GM21360 (cell line): ENCODE measurements around the gene ARHGEF19.
A peak's percentile ranks its signal among the peaks of the same experiment; 100 is the strongest.
"Not testable (repeated sequence)": the region's sequence is repeated elsewhere in the genome, so short reads cannot be mapped to it uniquely, and the experiment has no call there.

Experiments used
- ATAC-seq: cut with Tn5 transposase; IDR thresholded peaks from one replicate; pipeline ENCODE4 v1.9.1; 2021; ENCODE audit warnings: mild to moderate bottlenecking, moderate library complexity; ENCODE audit not compliant: unreplicated experiment

The ARHGEF19 gene

DNA sequence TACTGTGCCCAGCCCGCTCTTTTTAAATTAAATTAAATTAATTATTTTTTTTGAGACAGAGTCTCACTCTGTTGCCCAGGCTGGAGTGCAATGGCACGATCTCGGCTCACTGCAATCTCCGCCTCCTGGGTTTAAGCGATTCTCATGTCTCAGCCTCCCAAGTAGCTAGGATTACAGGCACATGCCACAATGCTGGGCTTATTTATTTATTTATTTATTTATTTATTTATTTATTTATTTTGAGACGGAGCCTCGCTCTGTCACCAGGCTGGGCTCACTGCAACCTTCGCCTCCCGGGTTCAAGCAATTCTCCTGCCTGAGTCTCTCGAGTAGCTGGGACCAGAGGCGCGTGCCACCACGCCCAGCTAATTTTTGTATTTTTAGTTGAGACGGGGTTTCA, 10.3 kb upstream of the ARHGEF19 start:
- not testable (repeated sequence) for ATAC-seq

- ATAC-seq: no peak
These were observed 9.0 kb upstream of the ARHGEF19 start for GRCh38 chr1:16221499-16221898.

- no peak for ATAC-seq
These were observed 7.6 kb upstream of the ARHGEF19 start for GRCh38 chr1:16219968-16220500.

- no peak for ATAC-seq
These were observed 6.2 kb upstream of the ARHGEF19 start for GRCh38 chr1:16218674-16219071.

GRCh38 chr1:16218014-16218673, 5.7 kb upstream of the ARHGEF19 start:
- no peak for ATAC-seq

DNA sequence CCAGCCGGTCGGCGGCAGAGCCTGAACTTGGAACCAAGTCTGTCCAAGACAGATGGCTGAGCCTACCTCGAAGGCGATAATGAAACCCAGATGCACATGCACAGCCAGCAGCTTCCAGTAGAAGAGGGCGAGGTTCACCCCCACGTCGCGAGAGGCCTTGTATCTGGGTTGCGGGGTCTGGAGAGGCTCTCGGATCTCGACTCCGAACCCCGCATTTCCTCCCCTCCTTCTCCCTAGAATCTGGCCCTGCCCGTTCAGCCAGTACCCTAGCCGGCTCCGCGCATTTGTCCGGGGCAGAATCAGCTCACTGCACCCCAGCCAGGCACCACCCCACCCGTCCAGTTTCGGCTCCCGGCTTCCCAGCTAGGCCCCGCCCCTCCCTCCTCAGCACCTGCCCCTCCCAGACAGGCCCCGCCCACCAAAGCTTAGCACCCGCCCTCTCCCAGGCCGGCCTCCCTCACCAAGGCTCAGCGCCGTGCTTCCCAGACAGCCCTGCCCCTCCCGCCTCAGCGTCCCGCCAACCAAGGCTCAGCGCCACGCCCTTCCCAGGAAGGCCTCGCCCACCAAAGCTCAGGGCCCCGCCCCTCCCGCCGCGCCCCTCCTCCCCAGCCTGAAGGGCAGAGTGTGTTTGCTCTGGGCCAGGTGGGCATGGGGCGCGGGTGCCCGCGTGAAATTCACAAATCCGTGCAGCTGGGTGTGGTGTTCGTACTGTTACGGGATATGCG, 4.8 kb upstream of the ARHGEF19 start:
- peak; percentile 93 for ATAC-seq

GRCh38 chr1:16215882-16216753, 3.7 kb upstream of the ARHGEF19 start:
- peak; percentile 51 for ATAC-seq

- ATAC-seq: not testable (repeated sequence)
These were observed 2.8 kb upstream of the ARHGEF19 start for GRCh38 chr1:16215240-16215639.

- not testable (repeated sequence) for ATAC-seq
These were observed 1.1 kb upstream of the ARHGEF19 start for GRCh38 chr1:16213544-16213943.

- ATAC-seq: no peak
These were observed 561 bp upstream of the ARHGEF19 start for GRCh38 chr1:16213013-16213412.

- ATAC-seq: no peak
These were observed 628 bp downstream of the ARHGEF19 start for GRCh38 chr1:16211824-16212223.

GRCh38 chr1:16210581-16210980, 1.9 kb downstream of the ARHGEF19 start:
- ATAC-seq: no peak

- no peak for ATAC-seq
These were observed 2.5 kb downstream of the ARHGEF19 start for GRCh38 chr1:16209847-16210407.

- no peak for ATAC-seq
These were observed 3.2 kb downstream of the ARHGEF19 start for GRCh38 chr1:16209132-16209846.

DNA sequence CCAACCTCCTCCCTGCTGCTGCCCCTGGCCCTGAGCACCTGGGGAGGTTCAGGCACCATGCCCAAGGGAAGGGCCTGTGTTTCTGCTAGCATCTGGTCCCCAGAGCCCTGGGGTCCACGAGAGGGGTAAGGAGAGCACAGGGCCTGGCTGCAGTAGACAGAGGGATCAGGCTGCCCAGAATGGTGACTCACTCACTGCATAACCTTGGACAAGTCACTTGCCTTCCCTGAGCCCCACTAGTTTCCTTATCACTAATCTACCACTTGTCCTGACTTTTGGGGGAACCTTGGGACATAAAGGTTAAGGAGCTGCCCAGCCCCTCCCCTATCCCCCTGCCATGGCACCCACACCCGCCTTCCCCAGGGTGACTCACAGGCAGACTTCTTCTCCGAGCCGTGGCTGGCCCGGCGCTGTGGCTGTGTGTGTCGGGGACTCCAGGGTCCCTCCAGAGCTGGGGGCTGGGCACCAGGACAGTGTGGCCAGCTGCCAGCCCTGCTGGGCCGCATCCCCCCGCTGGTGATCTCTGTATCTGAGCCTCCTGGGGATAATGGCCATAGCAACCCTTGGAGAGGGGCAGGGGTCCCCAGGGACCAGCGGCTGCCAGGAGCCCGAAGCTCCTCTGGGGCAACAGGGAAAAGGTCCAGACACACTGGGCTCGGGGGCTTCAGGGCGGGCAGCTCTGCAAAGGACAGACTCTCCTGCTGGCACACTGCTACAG, 4.0 kb downstream of the ARHGEF19 start:
- ATAC-seq: no peak

DNA sequence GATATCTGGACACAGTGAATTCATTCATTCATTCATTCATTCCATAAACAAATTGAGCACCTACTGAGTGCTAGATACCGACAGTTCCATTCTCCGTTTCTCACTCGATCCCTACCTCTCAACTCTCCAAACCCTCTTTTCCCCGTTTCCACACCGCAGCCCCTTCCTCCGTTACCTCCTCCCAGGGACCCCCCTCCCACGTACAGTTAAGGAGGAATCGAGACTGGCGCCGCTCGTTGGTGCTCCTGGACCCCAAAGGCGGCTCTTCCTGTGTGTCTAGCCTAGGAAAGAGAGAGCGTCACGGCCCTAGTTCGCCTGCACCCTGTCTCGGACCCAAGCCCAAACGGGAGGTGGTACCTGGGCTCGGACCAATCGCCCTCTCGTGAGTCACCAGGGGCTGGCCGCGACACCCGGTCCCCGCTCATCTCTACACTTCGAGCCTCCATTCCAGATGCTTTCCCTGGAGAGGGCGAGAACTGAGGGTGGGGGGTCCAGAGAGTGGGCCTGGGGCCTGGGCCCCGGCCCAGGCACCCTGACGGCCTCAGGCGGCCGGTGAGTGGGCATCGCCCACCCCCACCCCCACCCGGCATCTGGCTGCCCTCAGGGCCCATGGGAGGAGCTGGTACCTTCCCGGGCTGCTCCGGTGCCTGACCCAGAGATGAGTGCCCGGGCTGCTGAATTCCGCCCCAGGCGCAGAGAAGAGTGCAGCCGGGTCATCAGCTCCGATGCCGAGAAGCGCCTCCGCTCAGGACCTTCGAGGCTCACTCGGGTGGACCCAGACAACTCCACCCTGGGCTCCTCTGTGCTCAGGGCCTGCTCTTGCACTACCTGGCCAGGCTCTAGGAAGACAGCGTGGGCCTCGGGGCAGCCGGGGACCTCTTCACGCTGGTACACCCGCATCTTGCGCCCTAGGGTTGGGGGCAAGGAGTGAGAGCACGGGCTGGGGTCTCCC, 4.9 kb downstream of the ARHGEF19 start:
- no peak for ATAC-seq

GRCh38 chr1:16206547-16207317, 5.7 kb downstream of the ARHGEF19 start:
- peak; percentile 66 for ATAC-seq
